Fibroblast of peridontal ligament (primary cell): ENCODE results near the gene B3GALNT2.
A peak's percentile ranks its signal among the peaks of the same experiment; 100 is the strongest.

Experiments used
- DNase-seq: peaks from one replicate; pipeline ENCODE4 v3.0.0-alpha.2; 2010; ENCODE audit errors: extremely low read depth

B3GALNT2 gene

GRCh38 chr1:235450886-235451483 lies 53.3 kb downstream of the B3GALNT2 start:
- peak; percentile 27 for DNase-seq

GRCh38 chr1:235450433-235450832 lies 53.8 kb downstream of the B3GALNT2 start:
- DNase-seq, result no peak

DNA sequence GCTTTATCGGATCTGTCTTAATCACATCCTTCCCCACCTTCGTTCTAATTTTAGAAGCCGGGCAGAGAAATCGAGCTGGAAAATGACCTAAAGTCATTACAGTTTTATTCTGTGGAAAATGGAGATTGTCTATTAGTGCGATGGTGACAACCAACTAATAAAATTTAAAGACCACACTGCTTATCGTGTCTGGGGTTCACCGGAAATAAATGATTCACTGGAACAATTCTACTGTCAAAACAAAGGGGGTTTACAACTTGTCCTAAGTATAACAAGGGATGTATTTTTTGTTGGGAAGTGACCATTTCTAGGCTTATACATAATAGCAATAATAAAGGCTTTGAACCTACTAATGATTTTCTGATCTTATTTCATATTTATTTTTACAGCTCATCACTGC lies 55.6 kb downstream of the B3GALNT2 start:
- no peak for DNase-seq

DNA sequence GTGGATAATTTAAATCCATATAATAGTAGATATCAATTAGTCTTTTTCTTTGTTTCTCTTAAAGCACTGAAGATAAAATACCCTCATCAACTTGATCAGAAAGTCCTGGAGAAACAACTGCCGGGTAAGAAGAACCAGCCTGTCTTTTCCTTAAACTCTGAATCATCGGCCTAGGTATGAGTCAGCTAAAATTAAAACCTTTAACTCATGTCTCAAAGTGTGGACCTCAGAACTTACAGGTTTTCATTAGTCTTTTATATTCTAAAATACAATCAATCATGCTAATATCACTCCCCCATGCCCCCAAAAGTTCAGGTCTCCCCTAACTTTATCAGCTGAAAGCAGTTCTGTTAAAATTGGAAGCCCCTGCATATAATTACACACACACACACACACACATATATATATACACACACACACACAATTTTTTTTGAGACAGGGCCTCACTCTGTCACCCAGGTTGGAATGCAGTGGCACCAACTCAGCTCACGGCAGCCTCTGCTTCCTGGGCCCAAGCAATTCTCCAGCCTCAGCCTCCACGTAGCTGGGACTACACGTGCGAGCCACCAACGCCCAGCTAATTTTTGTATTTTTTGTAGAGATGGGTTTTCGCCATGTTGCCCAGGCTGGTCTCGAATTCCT lies 61.3 kb downstream of the B3GALNT2 start:
- peak; percentile 85 for DNase-seq

GRCh38 chr1:235441159-235441685 lies 63.0 kb downstream of the B3GALNT2 start:
- no peak for DNase-seq

- no peak for DNase-seq
These were observed 70.3 kb downstream of the B3GALNT2 start for GRCh38 chr1:235434001-235434400.

GRCh38 chr1:235430991-235431390 lies 73.3 kb downstream of the B3GALNT2 start:
- no peak for DNase-seq

DNA sequence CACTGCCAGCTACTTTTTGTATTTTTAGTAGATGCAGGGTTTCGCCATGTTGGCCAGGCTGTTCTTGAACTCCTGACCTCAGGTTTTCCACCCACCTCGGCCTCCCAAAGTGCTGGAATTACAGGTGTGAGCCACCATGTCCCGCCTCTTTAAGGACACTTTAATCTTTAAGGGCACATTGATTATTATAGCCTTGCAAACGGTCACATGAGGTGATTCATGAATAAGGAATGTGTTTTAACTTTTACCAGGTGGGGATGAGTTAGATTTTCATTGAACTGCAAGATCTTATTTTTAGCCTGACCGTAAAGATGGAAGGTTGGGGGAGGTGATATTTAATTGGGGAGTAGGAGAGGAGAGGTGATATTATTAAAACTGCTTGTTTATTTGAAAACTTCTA lies 75.1 kb downstream of the B3GALNT2 start:
- no peak for DNase-seq

- no peak for DNase-seq
These were observed 76.8 kb downstream of the B3GALNT2 start for GRCh38 chr1:235427447-235427846.

DNA sequence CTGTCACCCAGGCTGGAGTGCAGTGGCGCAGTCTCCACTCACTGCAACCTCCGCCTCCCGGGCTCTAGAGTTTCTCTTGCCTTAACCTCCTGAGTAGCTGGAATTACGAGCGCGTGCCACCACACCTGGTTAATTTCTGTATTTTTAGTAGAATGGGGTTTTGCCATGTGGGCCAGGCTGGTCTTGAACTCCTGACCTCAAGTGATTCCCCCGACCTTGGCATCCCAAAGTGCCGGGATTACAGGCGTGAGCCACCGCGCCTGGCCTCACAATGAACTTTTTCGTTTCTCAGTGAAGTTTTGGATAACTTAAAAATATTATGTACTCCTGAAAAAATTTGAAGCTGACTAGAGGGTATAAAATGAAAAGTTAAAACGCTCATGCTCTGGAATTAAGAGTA lies 77.6 kb downstream of the B3GALNT2 start:
- DNase-seq, result no peak

GRCh38 chr1:235426143-235426542 lies 78.1 kb downstream of the B3GALNT2 start:
- no peak for DNase-seq

DNA sequence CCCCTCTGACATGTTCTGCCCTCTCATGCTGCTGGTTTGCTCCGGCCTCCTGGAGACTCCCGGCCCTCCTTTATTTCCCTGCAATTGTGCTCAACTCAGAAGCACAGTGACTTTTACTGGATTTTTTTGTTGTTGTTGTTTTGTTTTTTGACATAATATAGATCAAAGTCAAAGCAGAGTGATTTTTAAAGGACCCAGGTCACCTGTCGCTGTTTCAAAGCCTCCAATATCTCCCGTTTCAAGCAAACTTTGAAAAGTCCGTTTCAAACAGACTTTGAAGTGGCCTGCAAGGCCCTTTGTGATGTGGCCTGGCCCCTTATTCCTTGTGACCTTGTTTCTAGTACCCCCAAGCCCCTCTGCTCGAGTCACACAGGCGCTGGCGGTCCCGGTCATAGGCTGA lies 78.9 kb downstream of the B3GALNT2 start:
- no peak for DNase-seq

DNA sequence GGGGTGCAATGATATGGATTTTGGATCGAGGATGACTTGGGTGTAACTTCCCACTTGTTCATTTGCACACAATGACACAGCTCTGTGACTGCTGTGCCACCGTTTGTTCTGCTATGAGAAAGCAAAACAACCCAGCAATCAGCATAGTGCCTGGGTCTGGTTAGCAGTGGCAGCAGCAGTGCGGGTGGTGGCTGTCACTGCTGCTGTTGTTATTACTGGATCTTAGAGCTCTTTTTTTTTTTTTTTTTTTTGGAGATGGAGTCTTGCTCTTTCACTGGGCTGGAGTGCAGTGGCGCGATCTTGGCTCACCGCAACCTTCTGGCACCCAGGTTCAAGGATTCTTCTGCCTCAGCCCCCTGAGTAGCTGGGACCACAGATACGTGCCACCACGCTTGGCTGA lies 80.2 kb downstream of the B3GALNT2 start:
- DNase-seq, result no peak

DNA sequence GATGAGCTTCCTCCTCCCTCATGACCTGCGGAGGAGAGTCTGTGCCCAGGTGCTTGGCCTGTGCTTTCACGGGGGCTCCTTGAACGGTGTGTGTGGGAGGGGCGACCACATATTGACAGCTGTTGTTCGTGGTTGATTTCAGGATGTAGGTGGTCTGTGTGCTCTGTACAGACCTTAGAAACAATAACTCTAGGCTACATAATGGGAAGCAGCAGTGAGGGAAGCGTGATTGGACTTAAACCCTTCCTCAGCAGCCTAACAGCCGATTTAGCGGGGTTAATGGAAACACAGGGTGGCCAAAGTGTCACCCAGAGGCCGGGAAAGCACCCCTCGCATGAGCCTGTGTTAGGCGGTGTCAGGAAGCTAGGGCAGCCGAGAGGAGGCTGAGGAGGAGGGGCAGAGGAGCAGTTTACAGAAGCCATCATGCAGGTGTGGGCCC lies 81.0 kb downstream of the B3GALNT2 start:
- DNase-seq, result no peak

GRCh38 chr1:235421751-235422150 lies 82.5 kb downstream of the B3GALNT2 start:
- DNase-seq, result no peak

- peak; percentile 94 for DNase-seq
These were observed 87.1 kb downstream of the B3GALNT2 start for GRCh38 chr1:235417086-235417697.

DNA sequence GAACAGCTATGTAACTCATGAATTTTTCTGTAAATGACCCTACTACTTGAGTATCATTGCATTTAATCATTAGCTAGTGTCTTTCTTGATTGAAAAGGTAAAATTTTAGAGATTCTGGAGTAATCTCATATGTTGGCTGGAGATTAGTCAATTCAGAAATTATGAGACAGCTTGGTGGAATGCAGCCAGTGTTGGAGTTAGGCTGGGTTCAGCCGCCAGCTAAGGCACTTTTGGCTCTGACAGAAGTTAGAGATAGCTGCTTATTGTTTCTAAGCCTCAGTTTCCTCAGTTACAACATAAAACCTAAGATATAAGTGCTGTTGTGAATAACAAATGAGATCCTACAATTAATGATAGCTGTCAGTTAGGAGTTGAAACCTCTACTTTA lies 87.6 kb downstream of the B3GALNT2 start:
- peak; percentile 60 for DNase-seq

- peak; percentile 87 for DNase-seq
These were observed 89.0 kb downstream of the B3GALNT2 start for GRCh38 chr1:235415008-235415904.

DNA sequence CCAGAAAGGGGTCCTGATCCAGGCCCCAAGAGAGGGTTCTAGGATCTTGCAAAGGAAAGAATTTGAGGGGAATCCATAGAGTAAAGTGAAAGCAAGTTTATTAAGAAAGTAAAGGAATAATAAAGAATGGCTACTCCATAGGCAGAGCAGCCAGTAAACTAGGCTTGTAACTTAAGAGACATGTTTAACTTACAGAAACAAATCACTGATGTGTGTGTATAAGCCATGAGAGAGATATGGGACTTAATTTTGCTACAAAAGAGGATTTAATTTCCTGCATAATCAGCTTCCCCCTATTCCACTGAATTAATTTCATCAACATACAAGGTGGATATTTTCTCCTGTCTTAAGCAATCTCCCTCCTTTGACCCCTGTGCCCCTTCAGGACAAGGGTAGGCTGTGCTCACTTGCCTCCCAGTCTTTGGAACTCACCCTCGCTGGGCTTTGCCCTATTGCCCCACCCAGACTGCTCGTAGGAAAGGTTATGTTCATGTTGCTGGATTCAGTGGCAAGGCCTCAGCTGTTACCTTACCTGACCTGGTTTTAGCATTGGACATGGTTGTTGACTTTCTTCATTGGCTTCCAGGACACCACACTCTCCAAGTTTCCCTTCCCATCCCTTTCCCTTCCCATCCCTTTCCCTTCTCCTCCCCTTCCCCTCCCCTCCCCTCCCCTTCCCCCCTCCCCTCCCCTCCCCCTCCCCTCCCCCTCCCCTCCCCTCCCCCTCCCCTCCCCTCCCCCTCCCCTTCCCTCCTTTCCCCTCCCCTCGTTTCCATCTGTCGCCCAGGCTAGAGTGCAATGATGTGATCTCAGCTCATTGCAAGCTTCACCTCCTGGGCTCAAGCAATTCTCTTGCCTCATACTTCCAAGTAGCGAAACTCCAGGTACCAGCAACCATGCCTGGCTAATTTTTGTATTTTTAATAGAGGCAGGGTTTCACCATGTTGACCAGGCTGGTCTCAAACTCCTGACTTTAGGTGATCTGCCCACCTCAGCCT lies 92.5 kb downstream of the B3GALNT2 start:
- DNase-seq, result no peak

- DNase-seq, result no peak
These were observed 93.8 kb downstream of the B3GALNT2 start for GRCh38 chr1:235410467-235410866.
